Naive B cell (primary cell): ENCODE data around the gene MAST4. TPM values are rescaled to one million over a fixed set of nuclear protein-coding genes. Genes with fewer than 3 reads are reported as not detected.

Experiments
- ATAC-seq, 2 donors: fragments of 150-1000 bp; cut with Tn5 transposase; 2 replicates each; pipeline ENCODE4 v1.10.0; 2021; ENCODE audit warnings: low read depth in 2 of 2, mild to moderate bottlenecking in 2 of 2, moderate library complexity in 2 of 2
- DNase-seq: peaks from one replicate; pipeline ENCODE4 v3.0.0; 2022
- H3K27ac Mint-ChIP-seq, 6 donors: one replicate each; pipeline ENCODE4 v1.8.0; 2020 to 2022; ENCODE audit warnings: mild to moderate bottlenecking in 6 of 6, mixed read lengths in 6 of 6, moderate library complexity in 5 of 6, inconsistent platforms in 2 of 6
- H3K27me3 Mint-ChIP-seq, 3 donors: one replicate each; pipeline ENCODE4 v1.8.0; 2021 to 2022; ENCODE audit warnings: mixed read lengths in 3 of 3, mild to moderate bottlenecking in 1 of 3
- H3K36me3 Mint-ChIP-seq, 2 donors: one replicate each; pipeline ENCODE4 v1.8.0; 2020 to 2022; ENCODE audit warnings: mixed read lengths in 2 of 2, inconsistent platforms in 1 of 2, mild to moderate bottlenecking in 1 of 2
- H3K4me1 Mint-ChIP-seq, 3 donors: one replicate each; pipeline ENCODE4 v1.8.0; 2020 to 2022; ENCODE audit warnings: mixed read lengths in 3 of 3, inconsistent platforms in 1 of 3, mild to moderate bottlenecking in 1 of 3, moderate library complexity in 1 of 3
- H3K4me3 Mint-ChIP-seq, 8 donors: one replicate each; pipeline ENCODE4 v1.8.0; 2020 to 2022; ENCODE audit warnings: mild to moderate bottlenecking in 8 of 8, mixed read lengths in 8 of 8, moderate library complexity in 8 of 8, inconsistent platforms in 2 of 8
- H3K9me3 Mint-ChIP-seq, 7 donors: one replicate each; pipeline ENCODE4 v1.8.0; 2020 to 2022; ENCODE audit warnings: mixed read lengths in 7 of 7, mild to moderate bottlenecking in 5 of 7, inconsistent platforms in 2 of 7, moderate library complexity in 1 of 7
- polyA plus RNA-seq, 6 donors: library from polyadenylated mRNA; unstranded; fragments of 300-500 nt; fragmentation: Illumina TruSeq; gene quantifications; one replicate each; pipeline ENCODE4 v1.2.3, GENCODE V29; 2021; ENCODE audit warnings: low read depth in 6 of 6

Gene MAST4
- polyA plus RNA-seq, 6 donors from 2014 or later: 0.17 to 2.3 (median 1.3) TPM

GRCh38 chr5:67050125-67050524 lies 453.9 kb downstream of the MAST4 start:
- Mint-ChIP-seq H3K4me3 (no peak overlapping the region), H3K27ac (peak overlapping the region in 1 of 6 donors; percentile 68), H3K4me1 (peaks cover 0 to 13% (median 6%) of the 10 kb centered on the region in 3 donors), H3K9me3 (no peaks in the 10 kb centered on the region), H3K27me3 (no peaks in the 10 kb centered on the region), H3K36me3 (no peaks in the 10 kb centered on the region)
- ATAC-seq (no peak), DNase-seq (no peak)

DNA sequence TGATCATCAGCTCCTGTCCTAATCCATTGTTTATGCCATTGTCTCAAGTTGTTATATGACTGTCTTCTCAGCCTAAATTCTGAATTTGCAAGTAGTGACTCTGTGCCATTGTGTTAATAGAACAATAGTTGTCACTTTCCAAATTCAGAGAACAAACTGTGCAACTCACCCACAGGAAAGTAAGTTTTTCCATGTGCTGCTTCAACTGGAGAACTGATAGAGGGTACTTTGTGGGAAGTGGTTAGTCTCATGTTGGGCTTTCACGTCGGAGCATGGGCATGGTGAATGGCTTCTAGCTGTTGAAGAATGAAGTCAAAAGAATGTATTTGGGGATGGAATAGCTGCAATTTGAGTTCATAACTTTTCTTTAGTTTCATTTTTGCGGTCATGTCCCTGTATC lies 454.4 kb downstream of the MAST4 start:
- DNase-seq (no peak), ATAC-seq (no peak)
- H3K27ac Mint-ChIP-seq: peak overlapping the region in 1 of 6 donors; percentile 68
- H3K36me3 Mint-ChIP-seq: no peaks in the 10 kb centered on the region
- H3K4me1 Mint-ChIP-seq: peaks cover 0 to 13% (median 6%) of the 10 kb centered on the region in 3 donors
- H3K27me3 Mint-ChIP-seq: no peaks in the 10 kb centered on the region
- H3K9me3 Mint-ChIP-seq: no peaks in the 10 kb centered on the region
- H3K4me3 Mint-ChIP-seq: no peak overlapping the region

DNA sequence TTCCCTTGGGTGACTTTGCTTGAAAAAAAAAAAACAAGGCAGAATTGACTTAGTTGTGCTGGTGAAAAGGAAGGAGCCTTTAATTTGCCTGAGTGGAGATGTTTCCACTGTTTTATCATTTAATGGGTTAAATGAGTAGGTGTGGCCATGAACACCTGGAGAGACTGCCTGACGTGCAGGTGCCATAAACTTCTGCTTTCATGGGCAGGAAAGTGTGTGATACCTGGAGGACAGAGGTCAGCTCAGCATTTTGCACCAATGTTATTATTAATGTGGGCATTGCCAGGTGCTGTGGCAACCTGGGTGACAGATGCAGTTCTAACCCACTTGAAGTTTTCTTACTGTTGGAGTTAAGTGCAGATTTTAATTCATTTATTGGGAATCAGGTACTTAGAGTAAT lies 455.0 kb downstream of the MAST4 start:
- no peaks in the 10 kb centered on the region for H3K36me3 Mint-ChIP-seq
- no peak overlapping the region for H3K4me3 Mint-ChIP-seq
- H3K27me3 Mint-ChIP-seq: no peaks in the 10 kb centered on the region
- peak overlapping the region in 1 of 6 donors; percentile 29 for H3K27ac Mint-ChIP-seq
- DNase-seq (no peak), ATAC-seq (no peak)
- H3K9me3 Mint-ChIP-seq: no peaks in the 10 kb centered on the region
- H3K4me1 Mint-ChIP-seq: peaks cover 0 to 13% (median 6%) of the 10 kb centered on the region in 3 donors

GRCh38 chr5:67052034-67052433 lies 455.8 kb downstream of the MAST4 start:
- Mint-ChIP-seq H3K4me1 (peaks cover 0 to 13% (median 6%) of the 10 kb centered on the region in 3 donors), H3K9me3 (no peaks in the 10 kb centered on the region), H3K27me3 (no peaks in the 10 kb centered on the region), H3K4me3 (no peak overlapping the region), H3K27ac (no peak overlapping the region), H3K36me3 (no peaks in the 10 kb centered on the region)
- ATAC-seq: no peak
- no peak for DNase-seq

DNA sequence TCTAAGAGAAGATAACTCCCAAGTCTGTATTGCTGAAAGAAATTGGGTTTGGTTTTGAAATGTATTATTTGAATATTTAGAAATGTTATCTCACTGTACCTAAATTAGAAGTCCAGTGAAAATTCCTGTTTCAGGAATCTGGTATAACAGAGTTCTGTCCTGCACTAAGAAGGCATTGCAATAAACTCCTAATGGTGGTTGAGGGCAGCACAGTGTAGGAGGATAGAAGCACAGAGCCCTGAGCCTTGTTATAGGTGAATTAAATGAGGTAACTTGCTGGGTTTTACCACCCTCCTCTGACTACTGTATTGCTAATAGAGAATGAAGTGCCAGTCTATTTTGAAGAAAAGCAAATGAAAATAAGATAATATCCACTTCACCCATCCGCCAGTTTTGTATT lies 457.0 kb downstream of the MAST4 start:
- DNase-seq (no peak), ATAC-seq (no peak)
- H3K4me3 Mint-ChIP-seq: no peak overlapping the region
- H3K36me3 Mint-ChIP-seq: no peaks in the 10 kb centered on the region
- no peaks in the 10 kb centered on the region for H3K27me3 Mint-ChIP-seq
- peaks cover 0 to 13% (median 6%) of the 10 kb centered on the region in 3 donors for H3K4me1 Mint-ChIP-seq
- H3K27ac Mint-ChIP-seq: no peak overlapping the region
- no peaks in the 10 kb centered on the region for H3K9me3 Mint-ChIP-seq

DNA sequence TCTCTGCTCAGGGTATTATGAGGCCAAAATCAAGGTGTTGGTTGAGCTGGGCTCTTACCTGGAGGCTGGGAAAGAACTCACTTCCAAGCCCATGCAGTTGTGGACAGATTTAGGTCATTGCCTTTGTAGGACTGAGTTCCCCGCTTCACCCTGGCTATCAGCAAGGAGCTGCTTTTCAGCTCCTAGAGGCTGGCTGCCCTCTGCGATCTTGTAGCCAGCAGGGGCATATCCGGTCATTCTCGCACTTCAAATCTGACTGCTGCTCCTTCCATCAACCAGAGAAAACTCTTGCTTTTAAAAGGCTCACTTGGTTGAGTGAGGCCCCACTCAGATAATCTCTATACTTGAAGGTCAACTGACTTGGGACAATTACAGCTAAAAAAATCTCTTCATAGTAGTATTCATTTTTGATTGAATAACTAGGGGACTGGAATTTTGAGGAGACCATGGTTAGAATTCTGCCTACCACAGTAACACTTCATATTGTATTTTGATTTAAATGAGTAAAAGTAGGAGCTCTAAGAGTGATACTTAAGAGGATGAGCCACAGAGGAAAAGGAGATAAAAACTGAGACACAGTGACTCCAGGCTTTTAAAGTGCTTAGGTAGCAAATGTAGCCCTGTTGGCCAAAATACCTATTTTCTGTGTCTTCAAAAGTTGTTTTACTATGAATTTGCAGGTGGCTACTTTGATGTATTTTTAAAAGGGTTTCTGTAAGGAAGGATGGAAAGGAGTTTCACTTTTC lies 463.0 kb downstream of the MAST4 start:
- ATAC-seq (no peak), DNase-seq (no peak)
- H3K27me3 Mint-ChIP-seq: peaks cover 0 to 3% (median 0%) of the 10 kb centered on the region in 3 donors
- H3K4me1 Mint-ChIP-seq: no peaks in the 10 kb centered on the region
- no peaks in the 10 kb centered on the region for H3K9me3 Mint-ChIP-seq
- H3K36me3 Mint-ChIP-seq: no peaks in the 10 kb centered on the region
- H3K4me3 Mint-ChIP-seq: no peak overlapping the region
- H3K27ac Mint-ChIP-seq: no peak overlapping the region

- Mint-ChIP-seq H3K36me3 (no peaks in the 10 kb centered on the region), H3K4me1 (no peaks in the 10 kb centered on the region), H3K9me3 (no peaks in the 10 kb centered on the region), H3K4me3 (no peak overlapping the region), H3K27ac (no peak overlapping the region), H3K27me3 (peaks cover 0 to 3% (median 0%) of the 10 kb centered on the region in 3 donors)
- ATAC-seq (no peak), DNase-seq (no peak)
Measured at GRCh38 chr5:67059744-67060490, 463.7 kb downstream of the MAST4 start.

DNA sequence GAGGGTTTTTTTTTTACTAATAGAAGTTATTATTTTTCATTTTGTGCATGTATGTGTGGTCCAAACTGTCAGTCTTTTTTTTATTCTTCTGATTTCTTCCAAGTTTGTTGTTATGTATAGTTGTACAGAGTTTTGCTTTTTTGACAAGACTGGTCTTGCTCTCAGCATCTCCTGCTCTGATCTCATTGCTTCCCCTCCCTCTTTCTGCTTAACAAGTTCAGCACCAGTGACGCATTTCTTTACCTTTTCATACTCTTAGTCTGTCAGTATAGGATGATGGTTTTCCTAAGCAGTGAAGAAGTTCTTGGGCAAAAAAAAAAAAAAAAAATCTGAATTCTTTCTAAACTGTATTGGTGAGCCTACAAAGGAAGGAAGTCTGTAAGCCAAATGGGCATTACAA lies 465.3 kb downstream of the MAST4 start:
- Mint-ChIP-seq H3K9me3 (no peaks in the 10 kb centered on the region), H3K4me1 (no peaks in the 10 kb centered on the region), H3K27me3 (peaks cover 0 to 3% (median 0%) of the 10 kb centered on the region in 3 donors), H3K4me3 (no peak overlapping the region), H3K27ac (no peak overlapping the region), H3K36me3 (no peaks in the 10 kb centered on the region)
- ATAC-seq (no peak), DNase-seq (no peak)

GRCh38 chr5:67063055-67063454 lies 466.9 kb downstream of the MAST4 start:
- Mint-ChIP-seq H3K36me3 (no peaks in the 10 kb centered on the region), H3K9me3 (peaks cover 0 to 1% (median 0%) of the 10 kb centered on the region in 7 donors), H3K4me1 (no peaks in the 10 kb centered on the region), H3K27me3 (peaks cover 0 to 3% (median 0%) of the 10 kb centered on the region in 3 donors), H3K27ac (no peak overlapping the region), H3K4me3 (no peak overlapping the region)
- ATAC-seq (no peak), DNase-seq (no peak)

DNA sequence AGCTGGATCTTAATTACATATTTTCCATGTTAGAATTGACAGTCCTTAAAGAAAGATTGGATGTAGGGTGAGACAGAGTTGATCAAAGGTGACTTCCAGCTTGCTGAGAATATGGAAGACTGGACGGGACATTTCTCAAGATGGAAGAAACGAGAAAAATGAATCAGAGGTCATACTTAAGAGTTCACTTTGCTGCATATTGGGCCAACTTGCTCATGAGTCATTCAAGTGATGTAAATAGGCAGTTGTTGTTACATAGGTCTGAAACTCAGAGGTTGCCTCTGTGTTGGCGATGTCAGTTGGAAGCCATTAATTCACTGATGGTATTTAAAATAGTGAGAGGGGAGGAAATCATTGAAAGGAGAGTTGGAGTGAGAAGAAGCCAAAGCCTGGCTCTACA lies 467.6 kb downstream of the MAST4 start:
- Mint-ChIP-seq H3K36me3 (no peaks in the 10 kb centered on the region), H3K27ac (peak overlapping the region in 1 of 6 donors; percentile 26), H3K4me1 (no peaks in the 10 kb centered on the region), H3K27me3 (peaks cover 0 to 3% (median 0%) of the 10 kb centered on the region in 3 donors), H3K9me3 (peaks cover 0 to 4% (median 0%) of the 10 kb centered on the region in 7 donors), H3K4me3 (no peak overlapping the region)
- DNase-seq (no peak), ATAC-seq (no peak)

DNA sequence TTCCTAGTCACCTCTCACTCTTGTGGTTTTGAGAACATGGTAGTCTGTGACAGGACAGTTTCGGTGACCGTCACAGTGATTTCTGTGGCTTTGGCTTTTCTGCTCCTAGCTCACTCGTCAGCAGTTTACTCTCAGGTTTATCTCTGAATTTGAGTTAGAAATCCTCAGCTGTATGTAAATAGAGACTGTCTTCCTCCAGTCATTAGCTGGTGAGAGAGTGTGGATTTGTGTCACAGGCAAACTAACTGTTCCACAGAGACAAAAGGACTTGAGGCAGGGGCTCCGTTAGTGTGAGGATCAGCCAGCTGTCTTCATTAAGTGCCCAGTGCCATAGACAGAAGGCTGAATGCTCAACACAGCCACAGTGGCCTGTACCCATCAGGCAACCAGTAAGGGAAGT lies 469.0 kb downstream of the MAST4 start:
- Mint-ChIP-seq H3K27ac (no peak overlapping the region), H3K9me3 (peaks cover 0 to 4% (median 0%) of the 10 kb centered on the region in 7 donors), H3K36me3 (no peaks in the 10 kb centered on the region), H3K4me1 (no peaks in the 10 kb centered on the region), H3K4me3 (no peak overlapping the region), H3K27me3 (peaks cover 0 to 3% (median 0%) of the 10 kb centered on the region in 3 donors)
- DNase-seq: no peak
- no peak for ATAC-seq

DNA sequence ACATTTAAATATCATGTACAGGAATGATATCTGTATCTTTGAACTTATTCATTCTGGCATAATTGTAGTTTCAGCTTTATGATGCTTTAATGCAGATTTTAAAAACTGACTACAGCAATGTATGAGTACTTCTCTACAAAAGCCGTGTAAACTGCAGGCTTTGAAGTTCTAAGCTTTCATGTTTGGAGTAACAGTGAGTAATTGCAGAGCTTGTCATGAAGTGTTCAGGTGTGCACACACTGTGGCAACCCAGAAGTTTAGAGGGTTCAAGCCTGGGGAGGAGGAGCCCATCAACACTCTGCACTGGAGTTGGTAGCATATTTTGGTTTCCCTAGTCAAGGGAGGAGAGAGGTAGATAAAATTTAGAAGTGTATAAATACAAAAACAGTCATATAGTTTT lies 469.5 kb downstream of the MAST4 start:
- Mint-ChIP-seq H3K27me3 (peaks cover 0 to 3% (median 0%) of the 10 kb centered on the region in 3 donors), H3K27ac (no peak overlapping the region), H3K36me3 (no peaks in the 10 kb centered on the region), H3K4me3 (no peak overlapping the region), H3K4me1 (no peaks in the 10 kb centered on the region), H3K9me3 (peaks cover 0 to 4% (median 0%) of the 10 kb centered on the region in 7 donors)
- ATAC-seq: no peak
- no peak for DNase-seq

- no peak for ATAC-seq
- H3K4me3 Mint-ChIP-seq: no peak overlapping the region
- H3K27ac Mint-ChIP-seq: no peak overlapping the region
- no peaks in the 10 kb centered on the region for H3K4me1 Mint-ChIP-seq
- peaks cover 0 to 3% (median 0%) of the 10 kb centered on the region in 3 donors for H3K27me3 Mint-ChIP-seq
- H3K36me3 Mint-ChIP-seq: no peaks in the 10 kb centered on the region
- no peak for DNase-seq
- peaks cover 0 to 4% (median 0%) of the 10 kb centered on the region in 7 donors for H3K9me3 Mint-ChIP-seq
Measured at GRCh38 chr5:67066815-67067214, 470.6 kb downstream of the MAST4 start.
